ENCODE measurements around the gene SRRT. TPM values are rescaled to one million over a fixed set of nuclear protein-coding genes. Genes with fewer than 3 reads are reported as not detected.

SRRT gene
- total RNA-seq, 4 donors from 2014 or later, result 44.9 to 87.3 (median 60.9) TPM

DNA sequence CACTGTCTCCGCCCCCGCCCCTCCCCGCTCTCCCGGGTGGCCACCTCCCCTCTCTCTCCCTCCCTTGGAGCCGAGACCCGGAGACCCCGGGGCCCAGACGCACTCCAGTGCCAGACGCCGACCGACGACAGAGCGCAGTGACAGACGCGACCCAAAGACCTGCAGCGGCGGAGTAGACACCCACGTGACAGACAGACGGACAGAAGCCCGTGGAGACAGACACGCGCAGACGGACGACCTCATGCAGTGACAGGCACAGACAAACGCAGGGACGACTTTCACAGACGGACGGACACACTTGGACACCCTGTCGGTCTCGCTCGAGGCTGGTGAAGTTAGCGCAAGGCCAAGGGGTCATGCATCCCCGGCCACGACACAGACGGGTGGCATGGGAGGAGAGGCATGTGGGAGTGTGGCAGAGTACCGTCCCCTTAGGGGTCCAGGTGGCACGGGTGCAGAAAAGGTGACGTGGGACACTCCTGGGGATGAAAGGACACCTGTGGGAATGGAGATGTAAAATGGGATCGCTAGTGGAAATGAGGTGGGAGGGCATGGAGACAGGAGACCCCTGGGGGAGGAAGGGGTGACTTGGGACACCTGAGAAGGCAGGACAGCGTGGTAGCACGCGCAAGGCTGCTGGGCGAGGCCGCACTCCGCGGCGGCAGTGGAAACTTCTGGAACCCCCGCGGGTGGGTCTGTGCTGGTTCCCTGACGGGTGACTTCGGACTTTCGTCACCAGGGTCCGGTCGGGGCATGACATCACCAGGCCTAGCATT, 21.2 kb downstream of the SRRT start:
- peak; percentile 2 for ATAC-seq (ENCODE audit: low FRiP score)
- TF ChIP-seq, protein P1, sequence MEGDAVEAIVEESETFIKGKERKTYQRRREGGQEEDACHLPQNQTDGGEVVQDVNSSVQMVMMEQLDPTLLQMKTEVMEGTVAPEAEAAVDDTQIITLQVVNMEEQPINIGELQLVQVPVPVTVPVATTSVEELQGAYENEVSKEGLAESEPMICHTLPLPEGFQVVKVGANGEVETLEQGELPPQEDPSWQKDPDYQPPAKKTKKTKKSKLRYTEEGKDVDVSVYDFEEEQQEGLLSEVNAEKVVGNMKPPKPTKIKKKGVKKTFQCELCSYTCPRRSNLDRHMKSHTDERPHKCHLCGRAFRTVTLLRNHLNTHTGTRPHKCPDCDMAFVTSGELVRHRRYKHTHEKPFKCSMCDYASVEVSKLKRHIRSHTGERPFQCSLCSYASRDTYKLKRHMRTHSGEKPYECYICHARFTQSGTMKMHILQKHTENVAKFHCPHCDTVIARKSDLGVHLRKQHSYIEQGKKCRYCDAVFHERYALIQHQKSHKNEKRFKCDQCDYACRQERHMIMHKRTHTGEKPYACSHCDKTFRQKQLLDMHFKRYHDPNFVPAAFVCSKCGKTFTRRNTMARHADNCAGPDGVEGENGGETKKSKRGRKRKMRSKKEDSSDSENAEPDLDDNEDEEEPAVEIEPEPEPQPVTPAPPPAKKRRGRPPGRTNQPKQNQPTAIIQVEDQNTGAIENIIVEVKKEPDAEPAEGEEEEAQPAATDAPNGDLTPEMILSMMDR (IDR thresholded peaks at IDR 0.05), result no peak
- no peak for DNase-seq (ENCODE audit: low spot score)

DNA sequence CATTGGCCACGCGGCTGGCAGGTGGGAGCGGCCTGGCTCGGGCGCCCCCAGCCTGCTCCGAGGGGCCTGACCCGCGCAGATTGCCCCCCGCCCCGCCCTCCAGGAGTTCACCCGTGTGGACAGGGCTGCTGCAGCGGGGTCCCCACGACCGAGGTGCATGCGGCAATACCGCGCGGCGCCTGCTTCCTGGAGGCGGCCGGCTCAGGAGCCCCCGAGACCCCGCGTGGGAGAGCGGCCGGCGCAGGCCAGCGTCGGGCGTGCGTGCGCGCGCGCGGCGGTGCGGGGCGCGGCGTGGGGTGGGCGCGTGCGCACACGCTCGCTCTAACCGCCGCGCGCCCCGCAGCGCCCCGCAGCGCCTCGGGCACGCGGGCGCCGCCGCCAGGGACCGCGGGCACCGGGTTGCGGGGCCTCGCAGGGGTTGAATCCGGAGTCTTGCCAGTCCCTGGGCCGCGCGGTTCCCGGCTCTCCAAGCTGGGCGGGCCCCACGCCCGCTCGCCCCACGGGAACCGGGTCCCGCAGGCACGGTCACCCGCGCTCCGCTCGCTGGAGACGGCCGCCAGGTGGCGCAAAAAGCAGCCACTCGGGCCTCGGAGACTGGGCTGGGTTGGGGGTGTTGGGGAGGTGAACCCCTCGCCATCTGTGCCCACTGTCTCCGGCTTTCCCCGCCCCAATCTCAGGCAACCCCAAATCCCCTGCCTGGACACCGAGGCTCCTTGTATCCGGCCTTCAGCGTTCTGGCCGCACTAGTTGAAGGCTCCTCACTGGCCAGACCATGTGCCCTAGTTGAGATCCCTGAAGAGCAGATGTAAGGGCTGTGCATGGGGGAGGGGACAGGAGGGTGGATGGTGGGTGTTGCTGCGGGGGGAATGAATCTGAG, 22.1 kb downstream of the SRRT start:
- TF ChIP-seq, protein P1 (IDR thresholded peaks at IDR 0.05), result peak in 2 of 3 donors; percentile 14 to 30
- peak; percentile 19 for ATAC-seq (ENCODE audit: low FRiP score)
- no peak for DNase-seq (ENCODE audit: low spot score)

DNA sequence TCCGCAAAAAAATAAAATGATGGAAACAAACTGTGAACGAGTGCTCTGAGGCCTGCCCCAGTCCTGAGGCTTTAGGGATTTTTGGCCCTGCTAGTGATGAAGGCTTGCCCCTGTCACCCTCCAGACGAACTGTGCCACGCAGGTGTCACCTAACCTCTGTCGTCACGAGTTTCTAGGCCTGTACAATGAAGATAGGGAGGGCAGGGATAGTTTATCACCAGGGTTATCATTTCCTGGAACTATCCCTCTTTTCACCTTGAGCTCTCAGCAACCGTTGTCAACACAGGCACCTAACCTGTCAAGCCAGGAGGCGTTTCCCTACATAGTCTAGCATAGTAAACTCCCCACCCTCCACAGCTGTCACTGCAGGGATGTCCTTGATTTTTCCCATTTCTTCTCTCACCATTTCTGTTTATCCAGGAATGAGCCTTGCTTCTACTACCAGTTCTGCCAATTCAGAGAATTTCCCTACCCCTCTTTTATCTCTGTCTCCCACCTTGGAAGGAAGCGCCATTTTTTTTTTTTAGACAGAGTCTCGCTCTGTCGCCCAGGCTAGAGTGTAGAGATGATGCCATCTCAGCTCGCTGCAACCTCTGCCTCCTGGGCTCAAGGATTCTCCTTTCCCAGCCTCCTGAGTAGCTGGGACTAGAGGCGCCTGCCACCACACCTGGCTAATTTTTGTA, 23.0 kb downstream of the SRRT start:
- no peak for ATAC-seq (ENCODE audit: low FRiP score)
- no peak for DNase-seq (ENCODE audit: low spot score)
- TF ChIP-seq, protein P1 (IDR thresholded peaks at IDR 0.05), result no peak

DNA sequence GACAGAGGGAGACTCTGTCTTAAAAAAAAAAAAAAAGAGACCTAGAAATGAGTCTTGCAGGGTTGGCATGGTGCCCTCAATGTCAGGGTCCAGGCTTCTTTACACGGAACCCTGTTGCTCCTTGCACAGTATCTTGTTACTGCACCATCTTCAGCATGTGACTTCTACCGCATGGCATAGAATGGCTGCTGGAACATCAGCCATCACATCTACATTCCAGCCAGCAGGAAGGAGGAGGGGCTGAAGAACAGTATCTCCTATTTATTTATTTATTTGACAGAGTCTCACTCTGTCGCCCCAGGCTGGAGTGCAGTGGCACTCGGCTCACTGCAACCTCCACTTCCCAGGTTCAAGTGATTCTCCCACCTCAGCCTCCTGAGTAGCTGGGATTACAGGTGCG, 24.5 kb downstream of the SRRT start:
- DNase-seq (ENCODE audit: low spot score) (no peak), ATAC-seq (ENCODE audit: low FRiP score) (no peak)
- TF ChIP-seq, protein P1 (IDR thresholded peaks at IDR 0.05), result no peak

DNA sequence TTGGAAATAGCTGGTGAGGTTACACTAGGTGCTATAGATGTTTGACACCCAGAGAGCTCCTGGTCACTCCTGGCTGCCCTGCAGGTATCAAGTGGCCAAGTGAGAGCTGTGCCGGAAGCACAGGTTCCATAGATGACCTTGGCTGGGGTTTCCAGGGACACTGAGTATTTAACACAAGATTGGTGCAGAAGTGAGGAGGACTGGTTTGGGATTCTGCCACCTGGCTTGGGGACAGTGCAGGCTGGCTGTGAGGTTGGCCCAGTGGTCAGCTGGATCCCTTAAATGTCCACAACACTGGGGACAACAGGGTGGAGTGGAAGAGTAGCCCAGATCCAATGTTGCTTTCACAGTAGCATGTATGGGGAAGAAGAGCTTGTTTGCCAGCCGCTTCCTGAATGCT, 26.1 kb downstream of the SRRT start:
- TF ChIP-seq, protein P1 (IDR thresholded peaks at IDR 0.05), result no peak
- ATAC-seq (ENCODE audit: low FRiP score) (no peak), DNase-seq (ENCODE audit: low spot score) (no peak)

DNA sequence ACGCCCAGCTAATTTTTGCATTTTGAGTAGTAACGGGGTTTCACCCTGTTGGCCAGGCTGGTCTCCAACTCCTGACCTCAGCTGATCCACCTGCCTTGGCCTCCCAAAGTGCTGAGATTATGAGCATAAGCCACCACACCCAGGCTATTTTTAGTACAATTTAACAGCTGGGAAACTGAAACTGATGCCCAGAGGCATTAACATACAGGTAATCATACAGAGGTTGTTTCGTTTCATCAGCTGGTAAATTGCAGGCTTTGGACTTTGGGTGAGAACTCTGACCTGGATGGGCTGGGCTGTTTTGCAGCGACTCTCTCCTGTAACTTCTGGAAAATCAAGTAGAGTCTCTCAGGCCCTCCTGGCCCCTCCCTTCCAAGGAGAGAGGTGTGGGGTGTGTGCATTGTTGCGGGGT, 27.0 kb downstream of the SRRT start:
- no peak for DNase-seq (ENCODE audit: low spot score)
- no peak for ATAC-seq (ENCODE audit: low FRiP score)
- TF ChIP-seq, protein P1 (IDR thresholded peaks at IDR 0.05), result no peak

Measured in omental fat pad (tissue), 4 donors.